HepG2 (cell line): Measurements from ENCODE around the gene CCND2. TPM values are rescaled to one million over a fixed set of nuclear protein-coding genes. Genes with fewer than 3 reads are reported as not detected.

ENCODE experiments used
- CBX5 ChIP-seq: sonication (generic); formaldehyde crosslinking; IDR thresholded peaks from 2 replicates; pipeline ENCODE4 v1.4.0; 2020; ENCODE audit warnings: missing genetic modification reagents, borderline replicate concordance
- ETV6 ChIP-seq: sonication (generic); formaldehyde crosslinking; conservative IDR thresholded peaks from 2 replicates; pipeline ENCODE4 v1.4.0; 2020; ENCODE audit warnings: missing genetic modification reagents
- HBP1 ChIP-seq: IDR thresholded peaks from 2 replicates; pipeline ENCODE4 v1.6.1; 2016; ENCODE audit warnings: low read depth, control low read depth
- IKZF5 ChIP-seq: IDR thresholded peaks from 2 replicates; pipeline ENCODE4 v1.6.1; 2018; ENCODE audit warnings: missing genetic modification reagents, mild to moderate bottlenecking, missing compliant biosample characterization
- IRX3 ChIP-seq: sonication (generic); formaldehyde crosslinking; IDR thresholded peaks from 2 replicates; pipeline ENCODE4 v1.8.1; 2023; ENCODE audit warnings: mild to moderate bottlenecking, low read depth, missing genetic modification reagents, borderline replicate concordance
- MIER3 ChIP-seq: IDR thresholded peaks from 2 replicates; pipeline ENCODE4 v1.6.1; 2016; ENCODE audit warnings: missing compliant biosample characterization, borderline replicate concordance
- RAD21 ChIP-seq: fragments of 450-650 bp; formaldehyde crosslinking; IDR thresholded peaks from 2 replicates; pipeline ENCODE4 v1.5.0; 2020; ENCODE audit warnings: mild to moderate bottlenecking
- SMC3 ChIP-seq: IDR thresholded peaks from 2 replicates; pipeline ENCODE4 v1.6.1; 2011; ENCODE audit warnings: low read length, improper control_type of control experiment
- ZBED4 ChIP-seq: sonication (generic); formaldehyde crosslinking; IDR thresholded peaks from 2 replicates; pipeline ENCODE4 v1.4.0; 2020; ENCODE audit warnings: missing genetic modification reagents, borderline replicate concordance
- ZNF263 ChIP-seq: sonication (generic); formaldehyde crosslinking; IDR thresholded peaks from 2 replicates; pipeline ENCODE4 v1.4.0; 2020; ENCODE audit warnings: missing genetic modification reagents
- ZNF605 ChIP-seq: sonication (generic); formaldehyde crosslinking; IDR thresholded peaks from 2 replicates; pipeline ENCODE4 v1.8.0; 2022; ENCODE audit warnings: mild to moderate bottlenecking, missing genetic modification reagents
- ZNF639 ChIP-seq: conservative IDR thresholded peaks from 2 replicates; pipeline ENCODE4 v1.6.1; 2018; ENCODE audit warnings: missing genetic modification reagents
- ZNF704 ChIP-seq: sonication (generic); formaldehyde crosslinking; IDR thresholded peaks from 2 replicates; pipeline ENCODE4 v1.8.1; 2023; ENCODE audit warnings: mild to moderate bottlenecking, inconsistent platforms, moderate library complexity, missing genetic modification reagents, borderline replicate concordance
- ZNF713 ChIP-seq: sonication (generic); formaldehyde crosslinking; IDR thresholded peaks from 2 replicates; pipeline ENCODE4 v1.4.0; 2020; ENCODE audit warnings: mild to moderate bottlenecking, missing genetic modification reagents
- ZNF720 ChIP-seq: sonication (generic); formaldehyde crosslinking; IDR thresholded peaks from 2 replicates; pipeline ENCODE4 v1.4.0; 2020; ENCODE audit warnings: missing genetic modification reagents
- ZNF766 ChIP-seq: sonication (generic); formaldehyde crosslinking; IDR thresholded peaks from 2 replicates; pipeline ENCODE4 v1.5.0; 2020; ENCODE audit warnings: missing genetic modification reagents, borderline replicate concordance
- ZNF800 ChIP-seq: sonication (generic); formaldehyde crosslinking; IDR thresholded peaks from 2 replicates; pipeline ENCODE4 v1.4.0; 2020; ENCODE audit warnings: missing genetic modification reagents
- ZNF816 ChIP-seq: sonication (generic); formaldehyde crosslinking; IDR thresholded peaks from 2 replicates; pipeline ENCODE4 v1.8.0; 2022; ENCODE audit warnings: missing genetic modification reagents, mild to moderate bottlenecking, borderline replicate concordance
- polyA plus RNA-seq, 8 experiments: library from polyadenylated mRNA; depleted of rRNA in 3 of 8; stranded (reverse) in 7 of 8; unstranded in 1 of 8; fragments of >200 nt; fragmentation: Illumina TruSeq in 4 of 8; extraction: Trizol in 4 of 8; gene quantifications; 2 replicates each; pipeline versions ENCODE4 v1.2.1 to v1.2.3, GENCODE V29; 2011 to 2016; ENCODE audit warnings: low read depth in 4 of 8, missing spikeins in 1 of 8, mixed read lengths in 1 of 8; ENCODE audit not compliant: insufficient read depth in 1 of 8
- total RNA-seq, 5 experiments: library from RNA; depleted of rRNA; stranded (reverse); fragments of >200 nt; fragmentation: Illumina TruSeq; extraction: Trizol; gene quantifications; 2 replicates each; pipeline ENCODE4 v1.2.3, GENCODE V29; 2016; ENCODE audit warnings: low read depth in 1 of 5

CCND2 gene
- total and polyA plus RNA-seq, 2 of the 13 experiments (the other 11 are each of a cell fraction or from before 2014, with no cell fraction given): 0.61 to 1.4 TPM

GRCh38 chr12:4307593-4308333 lies 34.2 kb downstream of the CCND2 start (continued):
- TF ChIP-seq ZBED4 (CRISPR knock-in tag) (no peak), ZNF263 (CRISPR knock-in tag) (0 out of 2 replicates have a peak, but pooled peaks have one; percentile 33), ZNF605 (peak; percentile 63; the same call in 1 of the 2 replicates), ZNF639 (CRISPR knock-in tag) (no peak), ETV6 (CRISPR knock-in tag) (no peak), ZNF766 (CRISPR knock-in tag) (0 out of 2 replicates have a peak, but pooled peaks have one; percentile 73), IRX3 (CRISPR knock-in tag) (no peak), CBX5 (CRISPR knock-in tag) (peak; percentile 44; the same call in 1 of the 2 replicates), ZNF720 (CRISPR knock-in tag) (no peak), ZNF816 (CRISPR knock-in tag) (no peak), HBP1 (CRISPR knock-in tag) (no peak), ZNF704 (CRISPR knock-in tag) (no peak), MIER3 (CRISPR knock-in tag) (peak; percentile 18; the same call in 1 of the 2 replicates), ZNF713 (no peak), SMC3 (peak; percentile 70), IKZF5 (0 out of 2 replicates have a peak, but pooled peaks have one; percentile 39), ZNF800 (CRISPR knock-in tag) (0 out of 2 replicates have a peak, but pooled peaks have one; percentile 54), RAD21 (peak; percentile 81)
